Gastroesophageal sphincter (tissue), 2 donors: ENCODE results near the gene WDR88.

Experiments
- EP300 ChIP-seq: sonication (generic); formaldehyde crosslinking; IDR thresholded peaks from one replicate; pipeline ENCODE4 v1.6.1; 2017; ENCODE audit warnings: antibody characterized with exemption, mild to moderate bottlenecking
- POLR2A ChIP-seq, 2 donors: fragments of 450-650 bp; IDR thresholded peaks; one replicate each; pipeline ENCODE4 v1.6.1; 2017; ENCODE audit warnings: antibody characterized with exemption in 2 of 2, mild to moderate bottlenecking in 2 of 2, moderate library complexity in 1 of 2

DNA sequence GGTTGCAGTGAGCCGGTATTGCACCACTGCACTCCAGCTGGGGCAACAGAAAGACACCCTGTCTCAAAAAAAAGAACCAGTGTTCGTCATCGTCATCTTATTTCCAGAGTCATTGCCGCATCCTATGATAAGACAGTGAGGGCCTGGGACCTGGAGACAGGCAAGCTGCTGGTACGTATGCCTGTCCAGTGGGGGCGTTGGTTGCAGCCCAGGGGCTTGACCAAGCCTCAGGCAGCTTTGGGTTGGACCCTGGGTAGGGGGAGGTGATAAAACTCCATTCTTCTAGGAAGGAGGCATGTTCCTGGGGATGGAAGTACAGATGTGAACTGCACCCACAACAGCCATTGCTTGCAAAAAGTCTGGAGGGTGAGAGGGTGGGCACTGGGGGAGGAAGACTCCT is 15.6 kb downstream of the WDR88 start:
- TF ChIP-seq EP300: no peak
- TF ChIP-seq POLR2A (IDR thresholded peaks at IDR 0.05): no peak
